Lower leg skin (tissue), 4 donors: ENCODE results near the gene LMTK2. TPM values are rescaled to one million over a fixed set of nuclear protein-coding genes. Genes with fewer than 3 reads are reported as not detected.

ENCODE experiments used
- DNase-seq, 2 donors: peaks; one replicate each; pipeline ENCODE4 v3.0.0-alpha.2; 2019; ENCODE audit warnings: low spot score in 2 of 2
- H3K4me3 ChIP-seq: fragments of 200-600 bp; sonication (generic); 2 replicates; pipeline ENCODE4 v1.5.1; 2017; ENCODE audit warnings: mild to moderate bottlenecking, low read depth; ENCODE audit not compliant: poor library complexity, severe bottlenecking
- CTCF ChIP-seq, 3 donors: fragments of 450-650 bp; IDR thresholded peaks; one replicate each; pipeline ENCODE4 v1.5.1; 2016; ENCODE audit warnings: antibody characterized with exemption in 3 of 3, mild to moderate bottlenecking in 3 of 3, moderate library complexity in 2 of 3
- POLR2A ChIP-seq, 2 donors: fragments of 450-650 bp; IDR thresholded peaks; one replicate each; pipeline ENCODE4 v1.6.1; 2016 to 2017; ENCODE audit warnings: antibody characterized with exemption in 2 of 2, mild to moderate bottlenecking in 1 of 2, moderate library complexity in 1 of 2
- WGBS, 2 donors: methylation state at CpG; one replicate each; pipeline ENCODE4 v1.1.5; 2018; 5-methylcytosine and 5-hydroxymethylcytosine counted together
- intact Hi-C: fragments of 100-400 bp; cut with DNase I; formaldehyde crosslinking; loops from one replicate; pipeline ENCODE4 v1.15.0; 2023; ENCODE audit warnings: low total_unique reads
- total RNA-seq, 4 donors: library from RNA; depleted of rRNA; stranded (reverse); fragments of >200 nt; gene quantifications; one replicate each; pipeline ENCODE4 v1.1.0, GENCODE V29; 2016

LMTK2 gene
- total RNA-seq, 4 donors from 2014 or later: 31.9 to 44.3 (median 35.0) TPM

GRCh38 chr7:98257701-98258100, 151.0 kb downstream of the LMTK2 start:
- TF ChIP-seq CTCF (IDR thresholded peaks at IDR 0.05) (no peak), POLR2A (IDR thresholded peaks at IDR 0.05) (no peak)
- intact Hi-C loops: no loop called here
- 85 to 90% methylated on average over 6 of the region's 6 CpGs for WGBS, 2 donors
- no peak overlapping the region for H3K4me3 ChIP-seq
- DNase-seq: no peak

Other genes with a start within 250 kb of the LMTK2 start
- 10 to 100 TPM in 2 of 4 donors, 1 to 10 TPM in 2; 5.9 to 13.0 (median 8.3) TPM for gene ASNS, start 234.5 kb upstream of the LMTK2 start, total RNA-seq
- not detected for gene OCM2, start 116.7 kb upstream of the LMTK2 start, total RNA-seq
- gene BHLHA15, start 104.6 kb downstream of the LMTK2 start, total RNA-seq: 10 to 100 TPM in 1 of 4 donors, 1 to 10 TPM in 3; 3.7 to 18.5 (median 5.6) TPM
- gene TECPR1, start 145.4 kb downstream of the LMTK2 start, total RNA-seq: 10 to 100 TPM in 3 of 4 donors, 1 to 10 TPM in 1; 8.1 to 18.4 (median 14.2) TPM
- gene BRI3, start 174.8 kb downstream of the LMTK2 start, total RNA-seq: 10 to 100 TPM; 34.2 to 54.2 (median 46.3) TPM